Activated effector memory CD4-positive, alpha-beta T cell treated with Interleukin-2 at 50 U/mL for 16 hours (primary cell): ENCODE data around the gene SRR.

Experiments used
- DNase-seq: peaks from one replicate; pipeline ENCODE4 v3.0.0-alpha.2; 2020

The SRR gene

DNA sequence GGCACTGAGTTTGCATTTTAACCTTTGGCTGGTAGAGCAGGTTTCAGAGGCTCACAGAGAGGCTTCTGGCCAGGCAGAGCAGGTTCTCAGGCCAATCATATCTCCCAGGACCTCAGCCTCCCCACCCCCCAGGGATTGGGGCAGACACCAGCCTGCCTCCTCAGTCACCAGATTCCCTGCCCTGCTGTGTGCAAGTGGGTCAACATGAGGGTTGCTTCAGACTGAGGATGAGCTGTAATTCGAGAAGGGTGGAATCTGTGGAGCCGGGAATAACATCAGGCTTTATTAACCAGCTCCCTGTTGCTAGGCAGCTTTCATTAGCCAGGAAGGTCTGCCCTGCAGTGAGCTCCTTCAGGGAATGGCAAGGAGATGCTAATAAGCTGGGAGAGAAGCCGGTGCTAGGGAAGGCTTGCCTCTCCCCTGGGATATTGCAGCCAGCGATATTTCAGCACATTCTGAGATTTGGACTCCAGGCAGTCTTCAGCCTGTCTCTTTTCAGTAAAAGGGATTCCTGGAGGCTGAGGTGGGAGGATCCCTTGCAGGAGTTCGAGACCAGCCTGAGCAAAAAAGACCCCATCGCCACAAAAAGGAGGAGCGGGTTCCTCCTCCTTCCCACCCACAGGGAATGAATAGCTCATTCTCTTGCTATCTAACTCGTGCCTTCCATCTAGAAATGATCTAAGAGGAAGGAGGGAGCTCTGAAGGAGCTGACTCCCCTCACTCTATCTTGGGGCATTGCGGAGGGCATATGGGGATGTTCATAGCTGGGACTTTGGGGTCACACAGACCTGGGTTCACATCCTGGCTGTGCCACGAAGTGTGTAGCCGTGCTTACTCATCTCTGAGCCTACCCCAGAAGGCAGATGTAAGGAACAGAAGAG is 44.3 kb downstream of the SRR start:
- DNase-seq: no peak

DNA sequence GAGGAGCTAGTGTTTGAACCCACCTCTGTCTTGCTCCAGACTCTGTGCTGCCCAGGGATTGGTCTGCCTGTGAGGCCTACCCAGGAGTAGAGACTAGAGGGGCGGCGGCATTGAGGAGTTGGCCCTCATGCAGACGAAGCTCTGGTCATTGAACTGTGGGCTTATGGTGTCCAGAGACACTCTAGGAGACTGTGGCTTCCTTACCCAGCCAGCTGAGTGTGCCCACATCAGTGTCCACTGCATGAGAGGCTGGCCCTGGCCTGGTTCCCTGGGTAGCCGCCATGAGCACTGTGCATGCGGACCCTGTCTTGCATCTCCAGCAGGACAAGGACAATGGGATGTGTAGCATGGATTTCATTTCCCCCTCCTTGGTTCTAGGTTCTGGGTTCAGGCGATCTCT is 47.5 kb downstream of the SRR start:
- DNase-seq: no peak

DNA sequence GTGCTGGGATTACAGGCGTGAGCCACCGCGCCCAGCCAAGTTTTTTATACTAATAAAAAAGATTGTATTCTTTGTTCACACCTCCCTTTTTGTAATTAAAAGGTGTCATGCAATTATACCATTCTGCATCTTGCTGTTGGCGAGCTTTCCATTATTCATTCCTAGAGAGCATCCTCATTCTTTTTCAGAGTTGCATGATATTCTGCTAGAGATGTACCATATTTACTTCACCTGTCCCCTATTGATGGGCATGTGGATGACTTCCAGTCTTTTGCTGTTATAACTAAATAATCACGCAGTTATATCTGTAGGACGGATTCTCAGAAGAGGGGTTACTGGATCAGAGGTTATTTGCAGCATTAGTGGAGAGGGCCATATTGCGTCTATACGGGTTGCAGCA is 50.6 kb downstream of the SRR start:
- no peak for DNase-seq

DNA sequence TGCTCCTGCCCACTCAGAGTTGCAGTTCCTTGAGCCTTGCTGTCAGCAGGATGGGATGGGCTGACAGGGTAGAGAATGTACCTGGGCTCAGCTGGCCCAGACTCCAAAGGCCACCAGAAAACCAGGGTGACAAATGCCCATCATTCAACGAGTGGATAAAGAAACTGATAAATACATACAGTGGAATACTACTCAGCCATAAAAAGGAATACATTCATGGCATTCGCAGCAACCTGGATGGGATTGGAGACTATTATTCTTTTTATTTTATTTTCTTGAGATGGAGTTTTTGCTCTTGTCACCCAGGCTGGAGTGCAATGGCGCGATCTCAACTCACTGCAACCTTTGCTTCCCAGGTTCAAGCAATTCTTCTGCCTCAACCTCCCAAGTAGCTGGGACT is 53.5 kb downstream of the SRR start:
- DNase-seq: no peak

DNA sequence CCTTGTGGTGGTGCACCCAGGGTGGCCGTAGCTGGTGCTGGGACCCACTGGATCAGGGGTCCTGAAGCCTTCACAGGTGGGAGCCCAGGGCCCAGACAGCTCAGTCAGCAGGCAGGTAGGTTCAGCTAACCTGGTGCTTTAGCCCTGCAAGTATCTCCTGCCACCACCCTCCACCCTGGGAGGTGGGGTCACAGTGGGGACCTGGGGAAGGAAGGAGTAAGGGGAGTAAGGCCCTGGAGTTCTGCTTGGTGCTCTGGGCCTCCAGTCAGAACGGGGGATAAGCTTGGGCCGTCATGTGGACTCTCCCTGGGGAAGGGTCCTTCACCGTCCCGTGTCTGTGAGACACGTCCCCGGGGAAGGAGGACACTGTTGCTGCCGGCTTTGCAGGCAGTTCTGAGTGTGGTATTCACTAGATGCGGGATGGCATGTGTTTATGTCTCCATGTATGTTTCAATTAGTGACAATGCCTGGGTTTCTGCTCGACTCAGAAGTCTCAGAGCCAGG is 54.2 kb downstream of the SRR start:
- no peak for DNase-seq

DNA sequence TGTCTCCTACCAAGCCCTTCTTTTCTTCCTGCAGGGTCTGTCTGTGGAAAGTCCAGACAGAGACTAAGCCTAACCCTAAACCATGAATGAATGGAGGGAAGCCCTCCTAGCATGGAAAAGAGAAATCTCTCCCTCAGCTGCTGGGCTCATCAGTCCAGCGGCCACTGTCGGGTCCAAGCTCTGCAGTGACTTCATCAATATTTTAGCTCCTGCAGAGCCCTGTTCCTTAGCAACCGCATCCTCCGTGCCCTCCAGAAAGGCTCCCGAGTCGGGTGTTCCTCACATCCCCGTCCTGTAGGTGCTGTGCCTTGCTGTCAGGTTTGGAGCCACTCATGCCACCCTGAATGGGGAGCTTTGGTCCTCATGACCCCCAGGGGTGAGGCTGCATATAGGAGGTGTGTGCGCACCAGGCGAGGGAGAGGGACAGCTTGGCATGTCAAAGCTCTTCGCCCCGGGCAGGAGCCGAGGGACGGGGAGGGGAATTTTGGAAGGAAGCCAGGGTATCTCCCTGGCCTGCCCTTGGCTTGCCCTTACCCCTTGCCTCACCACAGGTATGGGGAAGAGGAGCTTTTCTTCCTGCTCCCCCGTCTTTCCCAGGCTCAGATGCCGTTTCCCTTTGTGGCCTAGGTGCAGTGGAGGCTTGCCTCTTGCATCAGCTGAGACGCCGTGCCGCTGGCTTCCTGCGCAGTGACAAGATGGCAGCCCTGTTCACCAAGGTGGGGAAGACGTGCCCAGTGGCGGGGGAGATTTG is 57.4 kb downstream of the SRR start:
- no peak for DNase-seq

DNA sequence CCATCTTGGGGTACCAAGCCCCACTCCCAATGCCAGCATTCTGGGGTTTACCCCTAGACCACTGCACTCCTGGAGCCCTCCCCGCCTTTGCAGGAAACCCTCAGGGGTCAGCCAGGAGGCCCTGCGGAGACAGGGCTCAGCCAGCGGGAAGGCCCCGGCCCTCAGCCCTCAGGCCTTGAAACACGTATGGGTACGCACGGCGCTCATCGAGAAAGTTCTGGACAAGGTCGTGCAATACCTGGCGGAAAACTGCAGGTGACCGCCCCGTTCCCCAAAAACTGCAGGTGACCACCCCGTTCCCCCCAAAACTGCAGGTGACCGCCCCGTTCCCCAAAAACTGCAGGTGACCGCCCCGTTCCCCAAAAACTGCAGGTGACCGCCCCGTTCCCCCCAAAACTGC is 58.3 kb downstream of the SRR start:
- no peak for DNase-seq

DNA sequence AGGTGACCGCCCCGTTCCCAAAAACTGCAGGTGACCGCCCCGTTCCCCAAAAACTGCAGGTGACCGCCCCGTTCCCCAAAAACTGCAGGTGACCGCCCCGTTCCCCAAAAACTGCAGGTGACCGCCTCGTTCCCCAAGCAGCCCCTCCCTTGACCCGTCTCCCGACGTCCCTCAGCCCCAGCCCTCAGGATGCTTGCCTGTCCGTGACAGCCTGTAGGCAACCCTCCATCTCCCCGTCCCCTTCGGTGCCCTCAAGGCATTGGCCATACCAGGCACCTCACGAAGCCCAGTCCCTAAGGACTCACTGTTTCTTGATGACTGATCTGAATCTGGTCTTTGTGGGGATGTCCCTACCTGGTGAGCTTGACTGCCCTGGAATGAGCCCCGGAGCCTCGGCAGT is 58.7 kb downstream of the SRR start:
- DNase-seq: no peak

DNA sequence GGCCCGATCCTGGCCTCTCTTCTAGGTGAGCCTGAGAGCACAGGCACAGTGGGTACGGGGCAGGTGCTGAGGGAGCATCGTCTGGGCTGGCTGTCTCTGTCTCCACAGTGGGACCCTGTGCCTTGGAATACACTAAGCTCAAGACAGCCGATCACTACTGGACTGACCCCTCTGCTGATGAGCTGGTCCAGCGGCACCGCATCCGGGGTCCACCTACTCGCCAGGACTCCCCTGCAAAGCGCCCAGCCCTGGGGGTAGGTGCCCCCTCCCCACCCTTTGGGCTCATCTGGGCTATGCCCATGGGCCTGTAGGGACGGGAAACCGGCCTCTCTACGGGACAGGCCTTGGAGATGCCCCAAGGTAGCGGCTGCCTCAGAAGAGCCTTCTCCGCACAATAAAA is 59.1 kb downstream of the SRR start:
- no peak for DNase-seq

DNA sequence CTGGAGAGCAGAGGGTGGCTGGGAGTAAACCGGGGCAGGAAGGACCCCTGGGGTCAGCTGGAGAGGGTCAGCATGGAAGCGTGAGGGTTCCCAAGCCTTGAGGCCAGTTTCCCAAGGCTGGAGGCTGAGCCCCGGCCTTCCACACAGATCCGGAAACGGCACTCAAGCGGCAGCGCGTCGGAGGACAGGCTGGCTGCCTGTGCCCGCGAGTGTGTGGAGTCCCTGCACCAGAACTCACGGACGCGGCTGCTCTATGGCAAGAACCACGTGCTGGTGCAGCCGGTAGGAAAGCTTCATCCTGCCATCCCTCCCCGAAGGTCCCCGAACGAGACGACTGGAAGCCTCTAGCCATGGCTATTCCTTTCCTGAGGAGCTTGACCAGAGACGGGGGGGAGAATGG is 59.6 kb downstream of the SRR start:
- no peak for DNase-seq

DNA sequence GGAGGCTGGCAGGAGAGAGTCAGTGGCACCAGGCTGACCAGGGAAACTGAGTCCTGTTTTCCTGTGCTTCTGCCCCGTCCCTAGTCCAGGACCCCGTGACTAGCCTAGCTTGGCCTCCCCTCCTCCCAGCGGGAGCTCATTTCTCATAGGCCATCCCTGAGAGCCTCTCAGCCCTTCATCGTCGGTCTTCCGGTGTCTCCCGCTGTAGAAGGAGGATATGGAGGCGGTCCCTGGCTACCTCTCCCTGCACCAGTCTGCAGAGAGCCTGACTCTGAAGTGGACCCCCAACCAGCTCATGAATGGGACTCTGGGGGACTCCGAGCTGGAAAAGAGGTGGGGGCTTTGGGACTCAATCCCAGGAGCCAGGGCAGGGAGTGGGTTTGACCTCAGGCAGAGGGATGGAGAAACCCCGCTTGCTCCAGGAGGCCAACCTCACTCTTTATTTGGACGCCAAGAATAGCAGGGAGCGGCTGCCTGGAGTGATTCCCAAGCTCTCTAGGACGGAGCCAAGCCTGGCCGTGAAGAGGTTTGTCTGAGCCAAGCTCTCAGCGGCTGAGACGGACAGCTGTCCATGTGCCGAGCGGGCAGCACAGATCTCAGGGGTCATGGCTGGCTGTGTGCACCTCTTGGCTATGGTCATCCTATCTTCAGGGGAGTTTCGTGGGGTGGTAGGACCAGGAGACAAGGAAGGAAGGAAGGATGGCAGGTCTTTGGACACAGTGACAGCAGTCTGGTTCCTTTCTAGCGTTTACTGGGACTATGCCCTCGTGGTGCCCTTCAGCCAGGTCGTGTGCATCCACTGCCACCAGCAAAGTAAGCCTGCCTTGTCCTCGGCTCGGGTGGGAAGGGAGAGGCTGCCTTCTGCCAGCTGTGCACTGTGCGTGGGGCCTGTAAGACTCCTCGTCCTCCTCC is 60.4 kb downstream of the SRR start:
- DNase-seq: no peak

DNA sequence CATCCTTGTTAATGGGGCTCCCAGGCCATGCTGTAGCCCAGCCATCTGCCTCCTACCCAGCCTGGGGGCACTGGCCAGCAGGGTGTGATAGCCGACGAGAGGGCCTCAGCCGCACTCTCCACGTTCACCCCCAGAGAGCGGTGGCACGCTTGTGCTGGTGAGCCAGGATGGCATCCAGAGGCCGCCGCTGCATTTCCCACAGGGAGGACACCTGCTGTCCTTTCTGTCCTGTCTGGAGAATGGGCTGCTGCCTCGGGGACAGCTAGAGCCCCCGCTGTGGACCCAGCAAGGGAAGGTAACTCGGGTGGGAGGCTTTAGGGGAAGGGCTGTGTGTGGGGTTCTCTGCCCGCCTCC is 61.0 kb downstream of the SRR start:
- DNase-seq: no peak

DNA sequence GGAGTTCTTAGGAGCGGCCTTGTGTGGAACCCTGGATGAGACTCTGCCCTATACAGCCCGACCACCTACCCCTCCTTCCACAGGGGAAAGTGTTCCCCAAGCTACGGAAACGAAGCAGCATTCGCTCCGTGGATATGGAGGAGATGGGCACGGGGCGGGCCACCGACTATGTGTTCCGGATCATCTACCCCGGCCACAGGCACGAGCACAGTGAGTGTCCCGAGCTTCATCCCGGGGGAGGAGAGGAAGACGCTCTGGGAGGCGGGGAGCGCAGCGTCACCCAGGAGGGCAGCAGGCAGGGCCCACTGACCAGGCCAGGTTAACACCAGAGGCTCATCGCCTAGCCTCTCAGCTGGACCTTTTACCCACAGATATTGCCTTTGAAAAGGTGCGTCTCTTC is 61.4 kb downstream of the SRR start:
- no peak for DNase-seq

DNA sequence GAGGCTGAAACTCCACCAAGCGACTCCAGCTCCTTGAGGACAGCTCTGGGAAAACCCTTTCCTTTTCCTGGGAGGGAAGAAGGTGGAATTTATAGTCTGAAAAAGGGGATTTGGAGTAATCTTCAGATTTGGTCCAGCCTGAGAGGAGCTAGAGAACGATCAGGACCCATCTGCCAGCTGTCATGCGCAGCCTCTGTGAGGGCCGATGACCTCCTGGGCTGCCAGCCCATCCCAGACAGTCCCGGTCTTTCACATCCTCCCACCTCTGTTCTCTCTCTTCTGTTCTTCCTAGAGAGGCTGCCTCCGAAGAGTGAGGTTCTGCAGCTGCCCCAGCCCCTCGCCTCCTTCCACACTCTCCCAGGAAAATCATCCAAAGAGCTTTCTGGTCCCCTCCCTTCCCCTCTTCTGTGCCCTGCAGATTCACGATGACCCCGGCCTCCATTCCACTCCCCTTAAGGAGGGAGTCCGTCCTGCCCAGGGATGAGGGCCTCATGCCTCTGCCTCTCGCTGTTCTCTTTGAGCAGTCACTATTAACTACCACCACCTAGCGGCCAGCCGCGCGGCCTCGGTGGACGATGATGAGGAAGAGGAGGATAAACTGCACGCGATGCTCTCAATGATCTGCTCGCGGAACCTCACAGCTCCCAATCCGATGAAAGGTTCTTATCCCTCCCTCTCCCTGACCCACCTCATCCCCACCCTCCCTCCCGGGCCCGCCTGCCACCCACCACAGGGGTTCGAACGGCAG is 63.2 kb downstream of the SRR start:
- no peak for DNase-seq

DNA sequence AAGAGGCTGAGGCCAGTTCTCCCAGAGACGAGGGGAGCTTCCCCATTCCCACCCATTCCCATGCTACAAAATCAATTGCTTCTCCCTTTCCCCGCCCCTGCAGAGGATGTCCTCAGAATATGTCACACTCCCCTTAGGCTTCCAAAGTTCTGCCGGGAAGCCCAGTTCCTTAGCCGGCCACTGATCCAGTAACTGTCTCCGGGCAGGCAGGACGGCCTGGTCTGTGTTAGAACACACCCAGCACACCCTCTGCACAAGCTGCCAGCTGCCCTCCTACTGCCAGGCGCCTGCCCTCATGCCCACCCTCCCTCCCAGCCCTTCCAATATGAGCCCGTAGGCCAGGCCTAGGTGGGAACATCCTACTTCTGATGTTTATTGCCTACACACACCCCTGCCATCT is 64.6 kb downstream of the SRR start:
- DNase-seq: no peak

DNA sequence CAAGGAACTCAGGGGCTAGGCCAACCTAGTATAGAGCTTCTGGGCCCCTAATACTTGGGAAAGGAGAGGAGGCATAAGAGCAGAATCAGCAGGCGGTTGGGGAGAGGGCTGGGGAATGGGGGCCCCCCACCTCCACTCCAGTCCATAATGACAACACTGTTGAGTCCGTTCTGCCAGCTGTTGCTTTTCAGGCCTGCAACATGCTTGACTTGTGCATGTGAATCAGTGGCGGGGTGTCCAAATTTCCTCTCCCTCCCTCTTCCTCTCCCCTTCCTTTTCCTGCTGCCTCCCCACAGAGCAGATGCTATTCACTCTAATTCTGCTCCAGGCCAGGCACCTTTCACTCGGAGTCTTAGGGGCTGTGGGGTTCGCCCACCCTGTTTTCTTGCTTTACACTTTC is 65.3 kb downstream of the SRR start:
- no peak for DNase-seq

DNA sequence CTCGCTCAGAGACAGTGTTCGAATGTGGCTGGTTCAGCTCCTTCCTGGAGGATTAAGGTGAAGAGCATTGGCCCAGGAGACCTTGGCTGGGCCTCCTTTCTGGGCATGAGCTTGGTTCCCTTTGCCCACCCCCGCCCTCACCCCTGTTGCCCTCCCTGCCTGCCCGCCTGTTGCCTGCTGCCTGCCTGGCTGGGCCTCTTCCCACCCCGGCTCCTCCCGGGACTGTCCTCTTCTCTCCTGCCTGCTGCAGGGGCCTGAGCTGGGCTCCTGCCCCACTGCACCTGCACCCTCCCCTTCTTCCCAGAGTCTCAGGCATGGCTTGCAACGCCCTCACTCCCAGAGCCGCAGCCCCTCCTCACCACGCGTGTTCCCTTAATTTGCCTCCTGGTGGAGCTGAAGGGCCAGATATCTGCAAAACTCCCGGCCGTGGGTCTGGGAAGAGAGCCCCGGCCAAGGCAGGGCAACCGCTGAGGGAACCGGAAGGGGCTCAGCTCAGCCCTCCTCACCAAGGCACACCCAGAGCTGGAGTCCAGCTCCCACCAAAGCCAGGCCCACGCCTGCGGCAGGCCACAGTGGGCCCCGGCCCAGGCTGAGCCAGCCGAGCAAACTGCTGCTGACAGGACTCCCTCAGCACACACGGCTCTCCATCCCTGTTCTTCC is 65.9 kb downstream of the SRR start:
- DNase-seq: no peak

DNA sequence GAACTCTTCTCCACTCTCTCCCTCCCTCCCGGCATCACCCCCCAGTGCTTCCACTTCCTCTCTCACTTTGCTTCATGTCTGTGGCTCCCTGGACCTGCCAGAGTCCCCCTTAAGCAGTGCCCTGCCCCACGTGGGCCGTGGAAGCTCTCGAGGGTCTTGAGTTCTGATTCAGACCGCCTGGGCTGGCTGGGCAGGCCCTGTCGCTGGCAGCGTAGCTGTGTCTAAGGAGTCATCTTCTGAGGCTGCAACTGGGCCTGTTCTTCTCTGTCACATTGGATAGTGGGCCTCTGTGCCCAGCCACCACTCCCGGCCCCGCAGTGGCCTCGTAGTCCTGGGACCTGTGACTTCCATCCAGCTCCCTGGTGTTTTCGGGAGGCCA is 66.5 kb downstream of the SRR start:
- no peak for DNase-seq

DNA sequence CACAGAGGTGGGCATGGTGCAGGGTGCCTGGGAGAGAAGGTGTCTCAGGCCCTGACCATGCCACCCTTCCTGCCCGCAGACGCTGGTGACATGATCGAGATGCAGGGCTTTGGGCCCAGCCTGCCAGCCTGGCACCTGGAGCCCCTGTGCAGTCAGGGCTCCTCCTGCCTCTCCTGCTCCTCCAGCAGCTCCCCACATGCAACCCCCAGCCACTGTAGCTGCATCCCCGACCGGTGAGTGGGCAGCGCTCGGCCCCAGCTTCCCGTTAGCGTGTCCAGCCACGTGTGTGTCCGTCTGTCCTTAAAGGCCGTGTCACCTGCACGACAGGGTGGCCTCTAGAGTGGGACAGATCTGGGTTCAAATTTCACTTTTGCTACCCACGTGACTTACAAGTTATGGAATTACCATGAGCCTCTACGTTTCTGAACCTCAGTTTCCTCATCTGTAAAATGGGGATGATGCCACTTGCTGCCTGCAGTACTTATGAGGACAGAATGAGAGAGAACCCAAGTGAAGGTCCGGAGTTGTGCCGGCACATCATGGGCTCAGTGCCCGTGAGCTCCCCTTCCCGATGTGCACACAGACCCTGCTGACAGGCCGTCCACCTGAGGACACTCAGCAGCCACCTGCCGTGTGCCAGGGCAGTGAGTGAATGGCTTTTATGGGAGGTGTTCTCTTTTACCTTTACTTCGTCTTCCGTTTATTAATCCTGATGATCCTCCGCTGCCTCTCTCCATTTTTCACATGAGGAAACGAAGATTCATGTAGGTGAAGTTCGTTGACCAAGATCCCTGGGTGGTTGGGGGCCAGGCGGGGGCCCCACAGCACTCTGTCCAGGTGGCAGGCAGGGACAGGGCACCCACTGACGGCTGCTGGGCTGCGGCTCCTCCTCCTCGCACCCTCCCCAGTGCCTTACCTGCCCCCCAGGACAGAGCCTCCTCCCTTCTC is 67.7 kb downstream of the SRR start:
- no peak for DNase-seq

DNA sequence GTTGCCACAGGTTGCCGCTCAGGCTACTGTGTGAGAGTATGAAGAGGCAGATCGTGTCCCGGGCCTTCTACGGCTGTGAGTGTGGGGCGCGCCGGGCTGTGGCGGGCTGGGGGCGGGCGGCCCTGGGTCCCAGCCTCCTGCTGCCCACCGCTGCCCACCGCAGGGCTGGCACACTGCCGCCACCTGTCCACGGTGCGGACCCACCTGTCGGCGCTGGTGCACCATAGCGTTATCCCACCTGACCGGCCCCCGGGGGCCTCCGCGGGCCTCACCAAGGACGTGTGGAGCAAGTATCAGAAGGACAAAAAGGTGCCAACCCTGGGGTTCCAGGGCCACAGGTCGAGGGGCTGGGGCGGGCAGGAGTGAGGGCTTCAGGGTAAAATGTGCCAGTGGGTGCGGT is 68.4 kb downstream of the SRR start:
- DNase-seq: no peak

DNA sequence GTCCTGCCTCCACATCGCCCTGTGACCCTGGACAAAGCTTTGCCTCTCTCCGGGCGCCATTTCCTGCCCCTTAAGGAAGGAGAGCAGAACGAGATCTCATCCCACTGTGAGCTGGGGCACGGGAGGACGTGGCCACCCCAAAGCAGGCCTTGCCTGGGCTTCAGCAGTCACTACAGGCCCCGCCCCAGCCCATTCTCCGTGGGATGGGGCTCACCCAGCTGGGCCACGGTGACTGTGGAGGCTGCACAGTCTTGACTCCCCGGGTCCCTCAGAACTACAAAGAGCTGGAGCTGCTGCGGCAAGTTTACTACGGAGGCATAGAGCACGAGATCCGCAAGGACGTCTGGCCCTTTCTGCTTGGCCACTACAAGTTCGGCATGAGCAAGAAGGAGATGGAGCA is 68.9 kb downstream of the SRR start:
- DNase-seq: no peak
